ENCODE data around the gene SUPT3H. TPM values are rescaled to one million over a fixed set of nuclear protein-coding genes. Genes with fewer than 3 reads are reported as not detected.

SUPT3H gene
- polyA plus RNA-seq, 1 donor (not counting 4 experiments of a cell fraction or from before 2014, with no cell fraction given) = 7.6 TPM

- no peaks in the 10 kb centered on the region for H3K9me1 ChIP-seq (ENCODE audit: control insufficient read depth, extremely low read depth, insufficient read depth, low read length)
- no peaks in the 10 kb centered on the region for H3K9me3 ChIP-seq (ENCODE audit: control insufficient read depth, low read depth, low read length)
- no peaks in the 10 kb centered on the region for H4K20me1 ChIP-seq (ENCODE audit: control insufficient read depth, extremely low read depth, insufficient read depth, low read length)
- H3K4me2 ChIP-seq (ENCODE audit: control insufficient read depth, extremely low read depth, insufficient read depth, low read depth, low read length) = no peak overlapping the region
- H3K9ac ChIP-seq (ENCODE audit: control insufficient read depth, extremely low read depth, insufficient read depth, low read length) = no peak overlapping the region
- FAIRE-seq (peak; percentile 57), DNase-seq (ENCODE audit: low read depth, low spot score) (no peak)
- dilution Hi-C loops (cut with MboI; ENCODE audit: extremely low pct_ligation_motif_present, low sequenced_read_pairs) = no loop called here
- no peak overlapping the region for H3K27ac ChIP-seq (ENCODE audit: control insufficient read depth, insufficient read depth, low read length)
- no peaks in the 10 kb centered on the region for H3K36me3 ChIP-seq (ENCODE audit: control insufficient read depth in 2 of 2, extremely low read depth in 1 of 2, insufficient read depth in 2 of 2, low read length in 2 of 2)
- H3K4me1 ChIP-seq (ENCODE audit: control insufficient read depth, extremely low read depth, insufficient read depth, low read length) = no peaks in the 10 kb centered on the region
- H3K4me3 ChIP-seq (ENCODE audit: control insufficient read depth in 2 of 3, extremely low read depth in 1 of 3, insufficient read depth in 2 of 3, low read depth in 1 of 3, low read length in 3 of 3) = no peak overlapping the region
- H3K27me3 ChIP-seq (ENCODE audit: control insufficient read depth, extremely low read depth, insufficient read depth, low read length) = no peaks in the 10 kb centered on the region
- no peaks in the 10 kb centered on the region for H3K79me2 ChIP-seq (ENCODE audit: control insufficient read depth, insufficient read depth, low read length)
- no peak for TF ChIP-seq EZH2 (IDR thresholded peaks at IDR 0.05; ENCODE audit: low read length)
- TF ChIP-seq, protein P1, sequence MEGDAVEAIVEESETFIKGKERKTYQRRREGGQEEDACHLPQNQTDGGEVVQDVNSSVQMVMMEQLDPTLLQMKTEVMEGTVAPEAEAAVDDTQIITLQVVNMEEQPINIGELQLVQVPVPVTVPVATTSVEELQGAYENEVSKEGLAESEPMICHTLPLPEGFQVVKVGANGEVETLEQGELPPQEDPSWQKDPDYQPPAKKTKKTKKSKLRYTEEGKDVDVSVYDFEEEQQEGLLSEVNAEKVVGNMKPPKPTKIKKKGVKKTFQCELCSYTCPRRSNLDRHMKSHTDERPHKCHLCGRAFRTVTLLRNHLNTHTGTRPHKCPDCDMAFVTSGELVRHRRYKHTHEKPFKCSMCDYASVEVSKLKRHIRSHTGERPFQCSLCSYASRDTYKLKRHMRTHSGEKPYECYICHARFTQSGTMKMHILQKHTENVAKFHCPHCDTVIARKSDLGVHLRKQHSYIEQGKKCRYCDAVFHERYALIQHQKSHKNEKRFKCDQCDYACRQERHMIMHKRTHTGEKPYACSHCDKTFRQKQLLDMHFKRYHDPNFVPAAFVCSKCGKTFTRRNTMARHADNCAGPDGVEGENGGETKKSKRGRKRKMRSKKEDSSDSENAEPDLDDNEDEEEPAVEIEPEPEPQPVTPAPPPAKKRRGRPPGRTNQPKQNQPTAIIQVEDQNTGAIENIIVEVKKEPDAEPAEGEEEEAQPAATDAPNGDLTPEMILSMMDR (optimal IDR thresholded peaks at IDR 0.05 in 1 of 3, IDR thresholded peaks at IDR 0.05 in 1 of 3, conservative IDR thresholded peaks at IDR 0.05 in 1 of 3; ENCODE audit: extremely low read depth in 1 of 3, insufficient read depth in 2 of 3, low read length in 3 of 3) = no peak
- H2AFZ ChIP-seq (ENCODE audit: control insufficient read depth, low read length) = no peak overlapping the region
Observed at GRCh38 chr6:45132059-45132458, 245.7 kb downstream of the SUPT3H start.

- H3K27ac ChIP-seq (ENCODE audit: control insufficient read depth, insufficient read depth, low read length) = no peak overlapping the region
- H3K4me1 ChIP-seq (ENCODE audit: control insufficient read depth, extremely low read depth, insufficient read depth, low read length) = no peaks in the 10 kb centered on the region
- H3K9ac ChIP-seq (ENCODE audit: control insufficient read depth, extremely low read depth, insufficient read depth, low read length) = no peak overlapping the region
- no peaks in the 10 kb centered on the region for H3K36me3 ChIP-seq (ENCODE audit: control insufficient read depth in 2 of 2, extremely low read depth in 1 of 2, insufficient read depth in 2 of 2, low read length in 2 of 2)
- no peaks in the 10 kb centered on the region for H4K20me1 ChIP-seq (ENCODE audit: control insufficient read depth, extremely low read depth, insufficient read depth, low read length)
- H3K79me2 ChIP-seq (ENCODE audit: control insufficient read depth, insufficient read depth, low read length) = no peaks in the 10 kb centered on the region
- no peaks in the 10 kb centered on the region for H3K9me3 ChIP-seq (ENCODE audit: control insufficient read depth, low read depth, low read length)
- H3K4me3 ChIP-seq (ENCODE audit: control insufficient read depth in 2 of 3, extremely low read depth in 1 of 3, insufficient read depth in 2 of 3, low read depth in 1 of 3, low read length in 3 of 3) = no peak overlapping the region
- H3K4me2 ChIP-seq (ENCODE audit: control insufficient read depth, extremely low read depth, insufficient read depth, low read depth, low read length) = no peak overlapping the region
- FAIRE-seq = no peak
- dilution Hi-C loops (cut with MboI; ENCODE audit: extremely low pct_ligation_motif_present, low sequenced_read_pairs) = no loop called here
- TF ChIP-seq EZH2 (IDR thresholded peaks at IDR 0.05; ENCODE audit: low read length) = no peak
- TF ChIP-seq, protein P1 (optimal IDR thresholded peaks at IDR 0.05 in 1 of 3, IDR thresholded peaks at IDR 0.05 in 1 of 3, conservative IDR thresholded peaks at IDR 0.05 in 1 of 3; ENCODE audit: extremely low read depth in 1 of 3, insufficient read depth in 2 of 3, low read length in 3 of 3) = no peak
- DNase-seq (ENCODE audit: low read depth, low spot score) = no peak
- no peaks in the 10 kb centered on the region for H3K27me3 ChIP-seq (ENCODE audit: control insufficient read depth, extremely low read depth, insufficient read depth, low read length)
- no peak overlapping the region for H2AFZ ChIP-seq (ENCODE audit: control insufficient read depth, low read length)
- no peaks in the 10 kb centered on the region for H3K9me1 ChIP-seq (ENCODE audit: control insufficient read depth, extremely low read depth, insufficient read depth, low read length)
Observed at GRCh38 chr6:45129051-45129450, 248.7 kb downstream of the SUPT3H start.
